Thyroid gland (tissue), 4 donors: ENCODE measurements around the gene SRSF3.
A peak's percentile ranks its signal among the peaks of the same experiment; 100 is the strongest.

Source experiments
- CTCF ChIP-seq, 6 experiments: fragments of 200-600 bp in 3 of 6; fragments of 450-650 bp in 3 of 6; sonication (generic) in 3 of 6; IDR thresholded peaks; one replicate each; pipeline ENCODE4 v1.5.1; 2016 to 2019; ENCODE audit warnings: antibody characterized with exemption in 6 of 6, mild to moderate bottlenecking in 2 of 6, inconsistent platforms in 1 of 6, moderate library complexity in 1 of 6
- POLR2A ChIP-seq, 2 donors: fragments of 450-650 bp; IDR thresholded peaks; one replicate each; pipeline ENCODE4 v1.6.1; 2017; ENCODE audit warnings: antibody characterized with exemption in 2 of 2, mild to moderate bottlenecking in 2 of 2, moderate library complexity in 1 of 2

GRCh38 chr6:36594029-36594815 lies at the start of gene SRSF3:
- TF ChIP-seq CTCF (IDR thresholded peaks at IDR 0.05) (peak in 4 of 6 experiments; percentile 43 to 55 (median 50)), POLR2A (IDR thresholded peaks at IDR 0.05) (peak; percentile 96 to 99)
